HepG2 (cell line): ENCODE data around the gene CCND1. TPM values are rescaled to one million over a fixed set of nuclear protein-coding genes. Genes with fewer than 3 reads are reported as not detected.

Source experiments
- ATAC-seq: fragments of 200-7000 bp; cut with Tn5 transposase; 3 replicates; pipeline ENCODE4 v1.9.1; 2020; ENCODE audit warnings: mild to moderate bottlenecking, moderate library complexity
- BruUV-seq: library from RNA; stranded (reverse); fragments of 400-500 nt; replicated peaks from 2 replicates; lab custom pipeline; 2021; lab: Mats Ljungman, UMichigan
- CTCF ChIA-PET: fragments of 300-600 bp; formaldehyde crosslinking; extraction: SDS; loops from one replicate; lab custom pipeline; 2021; ENCODE audit warnings: low total read pairs, inconsistent platforms, low intra/inter-chr PET ratio; lab: Yijun Ruan, JAX
- POLR2A ChIA-PET: fragments of 350-600 bp; sonication (Branson Sonifier 250); formaldehyde crosslinking; loops from one replicate; lab custom pipeline; 2020; ENCODE audit warnings: antibody characterized with exemption, inconsistent platforms; lab: Yijun Ruan, JAX
- DNase-seq: peaks from one replicate; pipeline ENCODE4 v3.0.0-alpha.2; 2015; ENCODE audit warnings: low spot score
- FAIRE-seq: peaks from 3 replicates; lab custom pipeline; 2011; peaks lifted over from hg19 to GRCh38; lab: Jason Lieb, UNC
- H2AFZ ChIP-seq: one replicate; pipeline ENCODE4 v1.6.1; 2011; ENCODE audit warnings: low read length, inconsistent platforms
- H3K27ac ChIP-seq: fragments of 300-600 bp; 3 replicates; pipeline ENCODE4 v1.8.0; 2011; ENCODE audit warnings: mixed run types, mild to moderate bottlenecking, mixed read lengths, low read length, inconsistent platforms; ENCODE audit not compliant: insufficient read depth; ENCODE audit errors: extremely low read length
- H3K27me3 ChIP-seq, 2 experiments: fragments of 200-600 bp in 1 of 2; 2 replicates in 1 of 2; 3 replicates in 1 of 2; pipeline versions ENCODE4 v1.6.0 to v1.8.0; 2011; ENCODE audit warnings: low read length in 2 of 2, mild to moderate bottlenecking in 2 of 2, moderate library complexity in 2 of 2, inconsistent platforms in 1 of 2; ENCODE audit not compliant: insufficient read depth in 2 of 2, control insufficient read depth in 1 of 2
- H3K36me3 ChIP-seq, 2 experiments: fragments of 200-600 bp in 1 of 2; replicated peaks in 1 of 2; 2 replicates in 1 of 2; 3 replicates in 1 of 2; pipeline versions ENCODE4 v1.5.1 to v1.8.0; 2011; ENCODE audit warnings: low read length in 2 of 2, inconsistent platforms in 1 of 2; ENCODE audit not compliant: insufficient read depth in 2 of 2, control insufficient read depth in 1 of 2
- H3K4me1 ChIP-seq: 2 replicates; pipeline ENCODE4 v1.5.1; 2012; ENCODE audit warnings: low read length, inconsistent platforms; ENCODE audit not compliant: insufficient read depth
- H3K4me2 ChIP-seq: 2 replicates; pipeline ENCODE4 v1.6.0; 2011; ENCODE audit warnings: low read depth, low read length, inconsistent platforms
- H3K4me3 ChIP-seq, 3 experiments: fragments of 200-600 bp in 1 of 3; sonication (generic), shearing (Covaris generic) in 1 of 3; replicated peaks in 1 of 3; 2 replicates each; pipeline ENCODE4 v1.5.1; 2011 to 2016; ENCODE audit warnings: low read length in 3 of 3, inconsistent platforms in 2 of 3, low read depth in 2 of 3, mild to moderate bottlenecking in 2 of 3, control low read depth in 1 of 3, mixed read lengths in 1 of 3; ENCODE audit not compliant: insufficient read depth in 1 of 3
- H3K79me2 ChIP-seq: one replicate; pipeline ENCODE4 v1.6.1; 2011; ENCODE audit warnings: low read length, inconsistent platforms; ENCODE audit not compliant: insufficient read depth
- H3K9ac ChIP-seq: 2 replicates; pipeline ENCODE4 v1.6.0; 2011; ENCODE audit warnings: mild to moderate bottlenecking, low read depth, low read length, inconsistent platforms; ENCODE audit not compliant: insufficient read depth
- H3K9me3 ChIP-seq: 2 replicates; pipeline ENCODE4 v1.5.1; 2012; ENCODE audit warnings: mild to moderate bottlenecking, low read length
- H4K20me1 ChIP-seq: 2 replicates; pipeline ENCODE4 v1.6.0; 2011; ENCODE audit warnings: inconsistent platforms, mild to moderate bottlenecking, low read length, moderate library complexity; ENCODE audit not compliant: insufficient read depth
- ATF5 ChIP-seq: sonication (generic); formaldehyde crosslinking; IDR thresholded peaks from 2 replicates; pipeline ENCODE4 v1.4.0; 2020; ENCODE audit warnings: mild to moderate bottlenecking, low read depth, missing genetic modification reagents
- ATF7 ChIP-seq, 2 experiments: fragments of 450-650 bp in 1 of 2; sonication (generic) in 1 of 2; formaldehyde crosslinking in 1 of 2; IDR thresholded peaks; 2 replicates each; pipeline versions ENCODE4 v1.4.0 to v1.6.1; 2016 to 2020; ENCODE audit warnings: antibody characterized with exemption in 1 of 2, mild to moderate bottlenecking in 1 of 2, missing genetic modification reagents in 1 of 2
- CEBPG ChIP-seq: IDR thresholded peaks from 2 replicates; pipeline ENCODE4 v1.6.1; 2016
- NR1H2 ChIP-seq: sonication (generic); formaldehyde crosslinking; IDR thresholded peaks from 2 replicates; pipeline ENCODE4 v1.8.1; 2022; ENCODE audit warnings: low read depth, missing genetic modification reagents, borderline replicate concordance
- NR3C1 ChIP-seq: sonication (generic); formaldehyde crosslinking; IDR thresholded peaks from 2 replicates; pipeline ENCODE4 v1.4.0; 2020; ENCODE audit warnings: missing genetic modification reagents
- PAWR ChIP-seq: sonication (generic); formaldehyde crosslinking; IDR thresholded peaks from 2 replicates; pipeline ENCODE4 v1.4.0; 2020; ENCODE audit warnings: missing genetic modification reagents, mild to moderate bottlenecking, borderline replicate concordance
- PAX8 ChIP-seq: sonication (generic); formaldehyde crosslinking; IDR thresholded peaks from 2 replicates; pipeline ENCODE4 v1.8.0; 2022; ENCODE audit warnings: mild to moderate bottlenecking, missing genetic modification reagents, borderline replicate concordance
- PHF8 ChIP-seq: sonication (generic); formaldehyde crosslinking; IDR thresholded peaks from 2 replicates; pipeline ENCODE4 v1.5.0; 2020; ENCODE audit warnings: missing genetic modification reagents
- RARG ChIP-seq: sonication (generic); formaldehyde crosslinking; IDR thresholded peaks from 2 replicates; pipeline ENCODE4 v1.4.0; 2020; ENCODE audit warnings: low read depth, mild to moderate bottlenecking, missing genetic modification reagents
- RNF2 ChIP-seq: fragments of 450-650 bp; conservative IDR thresholded peaks from 2 replicates; pipeline ENCODE4 v1.6.1; 2016; ENCODE audit warnings: low read depth
- ZBTB2 ChIP-seq: sonication (generic); formaldehyde crosslinking; IDR thresholded peaks from 2 replicates; pipeline ENCODE4 v1.8.0; 2022; ENCODE audit warnings: low read depth, missing genetic modification reagents
- ZNF276 ChIP-seq: sonication (generic); formaldehyde crosslinking; IDR thresholded peaks from 2 replicates; pipeline ENCODE4 v1.4.0; 2020; ENCODE audit warnings: mild to moderate bottlenecking, low read depth, missing genetic modification reagents
- ZNF501 ChIP-seq: sonication (generic); formaldehyde crosslinking; IDR thresholded peaks from 2 replicates; pipeline ENCODE4 v1.5.1; 2020; ENCODE audit warnings: mild to moderate bottlenecking, moderate library complexity, missing genetic modification reagents
- WGBS: methylation state at CpG from one replicate; pipeline ENCODE4 v1.1.6; 2017; ENCODE audit warnings: low lambda C conversion rate; 5-methylcytosine and 5-hydroxymethylcytosine counted together
- in situ Hi-C: cut with HindIII; loops from 2 replicates; pipeline ENCODE4 v1.10.0; 2017; ENCODE audit warnings: low pct_unique_long_range_greater_than_20kb; ENCODE audit not compliant: extremely low pct_ligation_motif_present
- intact Hi-C: fragments of 100-400 bp; cut with micrococcal nuclease; formaldehyde crosslinking; loops from one replicate; pipeline ENCODE4 v1.10.0; 2022; ENCODE audit not compliant: unreplicated experiment
- polyA plus RNA-seq, 8 experiments: library from polyadenylated mRNA; depleted of rRNA in 3 of 8; stranded (reverse) in 7 of 8; unstranded in 1 of 8; fragments of >200 nt; fragmentation: Illumina TruSeq in 4 of 8; extraction: Trizol in 4 of 8; gene quantifications; 2 replicates each; pipeline versions ENCODE4 v1.2.1 to v1.2.3, GENCODE V29; 2011 to 2016; ENCODE audit warnings: low read depth in 4 of 8, missing spikeins in 1 of 8, mixed read lengths in 1 of 8; ENCODE audit not compliant: insufficient read depth in 1 of 8
- total RNA-seq, 5 experiments: library from RNA; depleted of rRNA; stranded (reverse); fragments of >200 nt; fragmentation: Illumina TruSeq; extraction: Trizol; gene quantifications; 2 replicates each; pipeline ENCODE4 v1.2.3, GENCODE V29; 2016; ENCODE audit warnings: low read depth in 1 of 5
- TF ChIP-seq, protein P1 (sequence below): sonication (generic); formaldehyde crosslinking; IDR thresholded peaks from 2 replicates; pipeline ENCODE4 v1.8.0; 2022; ENCODE audit warnings: mild to moderate bottlenecking, missing genetic modification reagents, moderate library complexity

CCND1 gene
- total and polyA plus RNA-seq, 2 of the 13 experiments (the other 11 are each of a cell fraction or from before 2014, with no cell fraction given): 107 to 136 TPM

DNA sequence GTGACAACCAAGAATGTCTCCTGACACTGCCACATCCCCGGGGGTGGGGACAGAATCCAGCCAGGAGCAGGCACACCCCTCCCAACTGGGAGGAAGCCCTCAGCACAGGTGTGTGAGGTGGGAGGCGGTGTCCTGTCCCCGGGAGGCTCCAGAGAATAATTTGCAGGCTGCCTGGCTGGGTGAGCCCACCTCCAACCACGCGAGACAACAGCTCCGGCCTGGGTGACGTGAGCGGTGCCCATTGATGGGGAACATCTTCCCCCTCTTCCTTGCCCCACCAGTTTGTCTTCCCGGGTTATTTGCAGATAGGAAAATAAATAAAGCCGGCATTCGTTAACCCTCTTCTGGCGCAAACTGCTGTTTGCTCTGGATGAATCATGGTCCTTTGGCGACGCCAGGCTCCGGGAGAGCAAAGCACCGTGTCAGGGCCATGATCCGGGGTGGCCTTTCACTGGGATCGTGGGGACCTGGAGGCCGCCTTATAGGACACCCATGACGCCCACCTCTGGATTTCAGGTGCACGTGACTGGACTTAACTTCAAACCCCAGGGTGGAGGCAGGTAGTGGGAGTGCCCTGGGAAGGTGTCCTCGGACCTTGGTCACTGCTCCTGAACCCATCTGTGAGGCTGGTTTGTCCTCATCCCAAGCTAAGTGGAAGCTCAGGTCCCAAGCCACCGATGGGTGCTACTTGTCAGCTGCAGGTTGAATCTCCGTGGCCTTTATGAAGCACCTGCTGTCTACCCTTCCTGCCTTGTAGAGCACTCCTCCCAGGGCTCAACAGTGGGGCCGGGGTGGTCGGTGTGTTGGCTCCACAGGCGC is 13.9 kb downstream of the CCND1 start (continued):
- peak; percentile 20; the same call in 1 of the 2 replicates for TF ChIP-seq ZBTB2 (CRISPR knock-in tag)
- TF ChIP-seq PHF8 (CRISPR knock-in tag): peak; percentile 25; the same call in 1 of the 2 replicates
- no peak for TF ChIP-seq NR3C1 (CRISPR knock-in tag)
- TF ChIP-seq NR1H2: no peak
- TF ChIP-seq, all 625 proteins: peak for 269

GRCh38 chr11:69655479-69656428 is 14.8 kb downstream of the CCND1 start:
- FAIRE-seq (no peak), DNase-seq (no peak), ATAC-seq (peak; percentile 1)
- peak overlapping the region; percentile 67 for H3K4me2 ChIP-seq
- ChIA-PET CTCF (no interaction called here), POLR2A (interaction anchor here (1.2 to 6.1 kb wide), 7 partner anchors 11 to 811 kb away, joined by 3 to 128 read pairs (median 9); partner anchors contain the start of gene LTO1)
- peak overlapping the region; percentile 69 for H3K9ac ChIP-seq
- in situ Hi-C loops: loop anchor here (5.0 kb wide), 1 partner anchor 533 kb away; no protein-coding TSS in a partner anchor
- H3K4me1 ChIP-seq: peaks cover 74% of the 10 kb centered on the region
- BruUV-seq: no TSS peak
- intact Hi-C loops: no loop called here
- no peaks in the 10 kb centered on the region for H3K9me3 ChIP-seq
- no peaks in the 10 kb centered on the region for H3K79me2 ChIP-seq
- peak overlapping the region; percentile 88 for H3K27ac ChIP-seq
- no peaks in the 10 kb centered on the region for H3K27me3 ChIP-seq
- WGBS: 79% methylated on average over 17 of the region's 19 CpGs
- H2AFZ ChIP-seq: no peak overlapping the region
- H3K4me3 ChIP-seq: peak overlapping the region in 1 of 3 experiments; percentile 48; a peak in 2 of 6 replicates
- peaks cover 6 to 29% of the 10 kb centered on the region in 2 experiments for H3K36me3 ChIP-seq
- H4K20me1 ChIP-seq: peaks cover 6% of the 10 kb centered on the region; the same call in 1 of the 2 replicates
- no peak for TF ChIP-seq ZNF501
- TF ChIP-seq ATF5 (CRISPR knock-in tag): no peak
- no peak for TF ChIP-seq RARG (CRISPR knock-in tag)
- TF ChIP-seq, protein P1, sequence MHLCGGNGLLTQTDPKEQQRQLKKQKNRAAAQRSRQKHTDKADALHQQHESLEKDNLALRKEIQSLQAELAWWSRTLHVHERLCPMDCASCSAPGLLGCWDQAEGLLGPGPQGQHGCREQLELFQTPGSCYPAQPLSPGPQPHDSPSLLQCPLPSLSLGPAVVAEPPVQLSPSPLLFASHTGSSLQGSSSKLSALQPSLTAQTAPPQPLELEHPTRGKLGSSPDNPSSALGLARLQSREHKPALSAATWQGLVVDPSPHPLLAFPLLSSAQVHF (CRISPR knock-in tag): no peak
- 0 out of 2 replicates have a peak, but pooled peaks have one; percentile 48 for TF ChIP-seq PAX8 (CRISPR knock-in tag)
- no peak for TF ChIP-seq CEBPG (CRISPR knock-in tag)
- TF ChIP-seq ZNF276 (CRISPR knock-in tag): 0 out of 2 replicates have a peak, but pooled peaks have one; percentile 50
- TF ChIP-seq RNF2: no peak
- 0 out of 2 replicates have a peak, but pooled peaks have one; percentile 60 for TF ChIP-seq PAWR (CRISPR knock-in tag)
- TF ChIP-seq ATF7 (IDR thresholded peaks at IDR 0.05): no peak
- 0 out of 2 replicates have a peak, but pooled peaks have one; percentile 28 for TF ChIP-seq ATF7 (CRISPR knock-in tag; IDR thresholded peaks at IDR 0.05)
